Activated CD4-positive, alpha-beta T cell treated with anti-CD3 and anti-CD28 coated beads, Interleukin-2, Interleukin-4, amounts not matched to agents 100 ng/mL and 50 ng/mL, durations not matched to agents 16 hours and 8 hours (primary cell): ENCODE data around the gene MICAL3.
"Not testable (repeated sequence)": the region's sequence is repeated elsewhere in the genome, so short reads cannot be mapped to it uniquely, and the experiment has no call there.

Experiments
- DNase-seq: peaks from one replicate; pipeline ENCODE4 v3.0.0-alpha.2; 2020; ENCODE audit warnings: low spot score

Gene MICAL3

DNA sequence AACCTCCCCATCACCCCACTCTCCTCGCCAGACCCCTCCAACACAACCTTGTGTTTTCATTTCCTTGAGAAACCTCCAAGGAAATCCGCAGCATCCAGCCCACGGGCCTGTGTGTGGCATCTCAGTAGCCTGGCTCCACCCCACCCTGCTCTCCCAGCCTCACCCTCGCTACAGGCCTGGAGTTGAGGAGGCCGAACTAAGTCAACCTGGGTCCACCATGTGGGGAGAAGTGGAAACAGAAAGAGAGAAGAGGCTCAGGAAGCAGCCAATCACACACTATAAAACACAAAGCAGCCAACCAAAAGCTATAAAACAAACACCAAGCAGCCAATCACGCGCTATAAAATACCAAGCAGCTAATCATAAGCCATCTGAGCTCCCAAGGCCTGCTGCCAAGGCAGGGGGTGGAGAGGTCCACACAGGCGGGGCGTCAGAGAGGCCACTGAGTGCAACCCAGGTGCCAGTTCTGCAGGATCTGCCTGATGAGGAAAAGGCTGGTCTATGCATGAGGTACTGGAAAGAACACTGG, 72.0 kb downstream of the MICAL3 start:
- DNase-seq = no peak

- DNase-seq = no peak
Observed at GRCh38 chr22:17951315-17951714, 73.0 kb downstream of the MICAL3 start.

DNA sequence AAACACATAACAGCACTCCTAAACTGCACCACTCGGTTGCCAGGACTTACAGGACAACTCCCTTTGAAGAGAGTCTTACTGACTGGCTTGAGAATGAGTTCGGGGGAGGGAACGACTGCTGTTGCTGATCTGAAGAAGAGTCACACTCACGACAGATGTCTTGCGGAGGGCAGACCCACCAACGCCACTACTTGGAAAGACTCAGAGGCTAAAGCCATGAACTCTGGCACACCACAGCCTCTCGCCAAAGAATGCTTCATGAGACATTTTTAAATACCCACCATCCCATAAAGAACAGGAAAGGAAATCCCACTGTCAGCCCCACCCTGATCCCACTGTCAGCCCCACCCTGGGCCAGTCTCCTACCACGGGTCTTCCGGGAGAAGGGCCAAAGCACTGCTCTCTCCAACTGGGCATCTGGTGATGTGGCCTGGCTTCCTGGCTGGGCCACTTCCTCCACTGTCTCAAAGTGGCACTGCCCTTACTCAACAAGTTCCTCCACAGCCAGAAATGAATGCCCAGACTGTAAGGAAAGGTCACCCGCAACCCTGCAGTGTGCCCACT, 73.6 kb downstream of the MICAL3 start:
- no peak for DNase-seq

- DNase-seq = no peak
Observed at GRCh38 chr22:17949642-17950473, 74.5 kb downstream of the MICAL3 start.

DNA sequence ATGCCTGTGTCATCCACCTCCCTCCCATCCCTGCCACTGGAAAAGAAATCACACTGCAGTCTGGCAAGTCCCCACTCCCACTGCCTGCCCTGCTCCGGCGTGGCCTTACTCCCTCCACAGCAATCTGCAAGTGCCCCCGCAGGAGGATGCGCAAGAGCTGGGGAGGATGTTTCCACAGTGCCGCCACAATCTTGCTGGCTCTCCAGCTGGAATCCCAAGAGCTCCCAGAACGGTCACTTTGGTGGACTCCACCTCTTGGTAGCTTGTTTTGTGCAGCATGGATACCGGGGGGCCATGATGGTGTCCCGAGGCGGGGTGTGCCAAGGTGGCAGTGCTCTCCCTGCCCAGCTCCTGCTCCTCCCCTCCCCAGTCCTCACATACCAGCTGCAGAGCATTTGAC, 76.3 kb downstream of the MICAL3 start:
- DNase-seq = no peak

GRCh38 chr22:17946662-17947367, 77.5 kb downstream of the MICAL3 start:
- no peak for DNase-seq

GRCh38 chr22:17945888-17946648, 78.3 kb downstream of the MICAL3 start:
- DNase-seq = no peak

DNA sequence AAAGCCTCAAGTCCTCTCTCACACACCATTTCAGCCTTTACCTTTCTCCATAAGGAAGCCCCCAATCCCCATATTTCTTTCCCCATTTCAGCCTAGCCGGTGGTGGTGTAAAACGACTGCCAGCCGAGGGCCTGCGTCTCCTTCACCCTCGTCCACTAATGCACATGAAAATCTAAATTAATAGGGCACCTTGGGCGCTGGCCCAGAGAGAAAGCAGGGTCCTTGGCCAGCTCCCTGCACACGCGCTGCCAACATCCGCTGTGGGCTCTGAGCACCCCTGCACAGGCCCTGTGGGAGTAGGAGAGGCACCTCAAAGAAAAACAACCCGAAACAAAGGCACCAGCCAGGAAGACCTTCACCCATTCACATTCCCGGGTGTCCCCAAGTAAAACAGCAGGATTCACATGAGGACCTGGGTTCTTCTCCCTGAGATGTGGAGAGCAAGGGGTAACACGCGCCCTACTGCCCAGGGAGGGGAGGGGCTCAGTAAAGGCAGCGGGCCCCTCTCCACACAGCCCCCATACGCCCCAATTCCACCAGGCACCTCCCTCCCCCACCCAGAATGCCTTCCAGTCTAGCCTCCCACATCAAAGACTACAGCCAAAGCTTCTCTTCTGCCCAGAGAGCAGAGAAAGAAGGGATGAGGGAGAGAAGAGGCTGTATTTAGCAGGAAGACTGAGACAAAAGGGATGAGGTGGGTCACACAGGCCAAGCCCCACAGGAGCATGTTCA, 79.0 kb downstream of the MICAL3 start:
- DNase-seq = no peak

GRCh38 chr22:17944256-17944655, 80.1 kb downstream of the MICAL3 start:
- DNase-seq = no peak

DNA sequence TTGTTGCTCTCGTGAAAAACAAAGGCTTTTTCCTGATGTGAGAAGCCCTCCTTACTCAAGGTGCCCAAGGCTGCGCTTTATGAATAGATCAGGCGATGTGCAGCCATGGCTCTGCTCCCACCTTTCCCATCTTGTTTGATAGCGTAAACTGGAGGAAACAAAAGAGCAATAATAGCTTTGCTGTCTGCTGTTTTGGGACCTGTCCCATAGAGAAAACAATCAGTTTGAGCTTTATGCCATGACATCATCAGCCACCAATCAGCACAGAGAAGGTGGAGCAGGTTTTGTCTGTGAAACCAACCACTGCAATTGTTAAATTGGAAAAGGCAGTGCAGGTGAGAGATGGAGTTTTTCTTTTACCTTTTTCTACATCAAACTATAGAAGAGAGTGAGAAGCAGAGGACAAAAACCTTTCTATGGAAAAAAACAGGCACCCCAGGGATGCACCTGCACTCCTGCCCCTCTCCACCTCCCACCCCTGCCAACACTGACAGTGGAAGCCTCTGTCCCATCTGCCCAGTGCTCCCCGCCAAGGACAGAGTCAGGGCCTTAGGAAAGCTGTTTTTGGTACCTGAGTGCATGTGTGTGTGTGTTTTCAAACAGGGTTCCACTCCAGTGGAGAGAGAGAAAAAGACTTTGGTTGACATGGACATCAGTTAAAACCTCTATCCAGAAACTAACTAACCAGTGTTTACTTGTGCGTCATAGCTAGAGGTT, 80.7 kb downstream of the MICAL3 start:
- no peak for DNase-seq

GRCh38 chr22:17942721-17943120, 81.6 kb downstream of the MICAL3 start:
- DNase-seq = no peak

DNA sequence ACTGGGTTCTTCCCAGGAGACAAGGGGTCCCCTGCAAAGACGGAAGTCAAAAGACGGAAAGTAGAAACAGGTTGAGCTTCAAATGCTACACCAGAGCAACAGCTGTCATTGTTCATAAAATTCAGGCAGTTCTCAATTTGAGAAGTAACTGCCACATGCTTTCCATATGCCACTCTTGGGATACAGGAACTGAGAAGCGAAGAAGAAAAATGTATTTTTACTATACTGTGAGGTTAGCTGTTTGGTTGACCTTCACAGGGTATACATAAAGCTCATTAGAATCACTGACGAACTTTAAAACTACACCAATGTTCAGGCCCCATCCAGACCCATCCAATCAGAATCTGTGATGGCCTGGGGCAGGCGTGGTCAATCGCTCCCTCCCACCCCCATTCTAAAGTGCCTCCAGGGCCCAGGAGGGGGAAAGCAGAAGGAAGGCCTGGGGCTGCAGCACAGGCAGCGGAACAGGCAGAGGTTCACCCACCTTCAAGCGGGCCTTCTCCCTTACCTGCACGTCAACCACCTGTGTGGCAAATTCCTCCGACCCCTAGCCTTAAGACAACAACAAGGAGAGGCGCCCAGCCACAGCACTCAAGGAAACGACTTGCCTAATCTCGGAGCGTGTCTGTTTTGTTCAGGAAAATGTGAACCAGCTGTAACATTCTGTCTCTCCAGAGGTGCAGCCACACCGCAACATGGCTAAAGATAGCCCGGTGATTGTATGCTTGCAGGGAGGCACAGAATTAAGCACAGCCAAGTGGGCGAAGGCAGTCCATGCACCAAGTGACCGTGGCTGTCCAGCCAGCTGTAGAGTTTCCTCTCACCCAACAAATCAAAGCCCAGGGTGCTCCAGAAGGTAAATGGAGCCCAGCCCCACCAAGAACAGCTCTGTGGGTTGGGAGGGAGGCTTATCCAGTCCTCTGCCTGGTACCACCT, 82.6 kb downstream of the MICAL3 start:
- DNase-seq = no peak

DNA sequence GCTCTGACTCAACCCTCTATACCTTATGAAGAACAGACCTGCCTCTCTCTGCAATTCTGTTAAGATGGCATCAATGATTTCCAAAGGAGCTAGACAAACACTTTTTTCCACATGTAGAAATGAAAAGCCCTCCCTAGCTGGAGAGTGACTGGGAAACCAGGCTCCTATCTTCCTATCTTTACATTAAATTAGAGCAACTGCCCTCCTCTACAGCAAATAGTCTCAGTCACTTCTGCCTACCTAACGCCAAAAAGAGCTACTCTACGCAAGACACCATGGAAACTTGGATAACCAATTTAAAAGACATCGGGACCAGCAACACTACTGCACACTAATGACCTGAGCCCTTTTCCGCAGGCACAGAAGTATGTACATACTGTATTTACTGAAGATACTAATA, 84.8 kb downstream of the MICAL3 start:
- no peak for DNase-seq

DNA sequence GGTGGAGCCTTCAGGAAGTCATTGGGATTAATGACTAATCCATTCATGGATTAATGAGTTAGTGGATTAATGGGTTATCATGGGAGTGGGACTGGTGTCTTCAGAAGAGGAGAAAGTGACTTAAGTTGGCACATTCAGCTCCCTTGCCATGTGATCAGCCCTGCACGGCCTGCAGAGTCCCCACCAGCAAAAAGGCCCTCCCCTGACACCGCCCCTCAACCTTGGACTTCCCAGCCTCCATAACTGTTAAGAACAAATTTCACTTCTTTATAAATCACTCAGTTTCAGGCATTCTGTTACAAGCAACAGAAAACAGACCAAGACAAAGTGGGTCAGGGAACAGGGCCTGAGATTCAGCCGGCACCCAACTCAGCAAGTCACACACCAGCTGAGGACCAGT, 85.3 kb downstream of the MICAL3 start:
- DNase-seq = no peak

DNA sequence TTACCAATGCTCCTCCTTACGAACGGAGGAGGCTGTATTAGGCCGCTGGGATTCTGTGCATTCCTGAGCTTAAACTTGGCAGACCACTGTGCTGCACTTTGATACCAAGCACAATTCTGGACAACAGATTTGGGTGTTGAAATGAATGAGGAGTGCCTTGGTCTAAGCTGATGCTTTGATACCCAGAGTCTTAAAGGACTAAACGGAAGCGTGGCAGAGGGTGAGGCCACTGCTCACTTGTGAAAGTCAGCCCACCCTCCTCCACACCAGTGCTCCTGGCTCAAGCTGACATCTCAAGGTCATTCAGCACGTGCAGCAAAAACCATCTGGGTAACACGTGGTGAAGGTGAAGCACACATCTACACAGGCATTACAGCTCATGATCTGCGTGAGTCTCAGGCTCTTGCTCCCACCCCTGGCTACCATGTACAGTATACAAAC, 85.9 kb downstream of the MICAL3 start:
- no peak for DNase-seq

DNA sequence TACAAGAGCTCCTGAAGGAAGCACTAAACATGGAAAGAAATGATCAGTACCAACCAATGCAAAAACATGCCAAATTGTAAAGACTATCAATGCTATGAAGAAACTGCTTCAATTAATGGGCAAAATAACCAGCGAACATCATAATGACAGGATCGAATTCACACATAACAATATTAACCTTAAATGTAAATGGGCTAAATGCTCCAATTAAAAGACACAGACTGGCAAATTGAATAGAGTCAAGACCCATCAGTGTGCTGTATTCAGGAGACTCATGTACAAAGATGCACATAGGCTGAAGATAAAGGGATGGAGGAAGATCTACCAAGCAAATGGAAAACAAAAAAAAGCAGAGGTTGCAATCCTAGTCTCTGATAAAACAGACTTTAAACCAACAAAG, 91.9 kb downstream of the MICAL3 start:
- not testable (repeated sequence) for DNase-seq

- DNase-seq = no peak
Observed at GRCh38 chr22:17931400-17931825, 92.9 kb downstream of the MICAL3 start.

- no peak for DNase-seq
Observed at GRCh38 chr22:17930455-17931313, 93.7 kb downstream of the MICAL3 start.

DNA sequence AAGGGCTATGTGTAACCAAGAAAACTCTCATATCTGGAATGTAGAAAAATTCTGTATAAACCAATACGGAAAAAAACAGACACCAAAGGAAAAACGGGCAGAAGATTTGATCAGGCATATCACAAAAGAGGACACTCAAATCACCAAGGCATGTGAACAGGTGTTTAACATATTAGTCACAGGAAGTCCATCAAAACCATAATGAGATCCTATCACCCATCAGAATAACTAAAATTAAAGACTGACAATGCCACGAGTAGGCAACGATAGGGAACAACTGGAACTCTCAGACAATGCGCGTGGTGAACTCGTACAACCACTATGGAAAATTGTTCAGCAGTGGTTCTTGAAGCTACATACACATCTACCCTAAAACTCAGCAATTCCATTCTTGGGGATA, 94.5 kb downstream of the MICAL3 start:
- no peak for DNase-seq
